Ramos (cell line): ENCODE results near the gene DAPK3.
"Not testable (repeated sequence)": the region's sequence is repeated elsewhere in the genome, so short reads cannot be mapped to it uniquely, and the experiment has no call there.

ENCODE experiments used
- in situ Hi-C: fragments of 300-500 bp; cut with MboI; formaldehyde crosslinking; loops from one replicate; pipeline ENCODE4 v1.14.3; 2022; ENCODE audit warnings: low sequenced_read_pairs; ENCODE audit not compliant: unreplicated experiment

The DAPK3 gene

GRCh38 chr19:3961007-3961406, 9.9 kb downstream of the DAPK3 start:
- in situ Hi-C loops = no loop called here

GRCh38 chr19:3959766-3960131, 11.2 kb downstream of the DAPK3 start:
- in situ Hi-C loops = no loop called here

- in situ Hi-C loops = no loop called here
These were observed 11.8 kb downstream of the DAPK3 start for GRCh38 chr19:3958836-3959765.

GRCh38 chr19:3955688-3956087, 15.2 kb downstream of the DAPK3 start:
- in situ Hi-C loops = no loop called here

GRCh38 chr19:3955276-3955675, 15.6 kb downstream of the DAPK3 start:
- in situ Hi-C loops = not testable (repeated sequence)

GRCh38 chr19:3954107-3954506, 16.8 kb downstream of the DAPK3 start:
- in situ Hi-C loops = no loop called here

GRCh38 chr19:3952755-3953276, 18.1 kb downstream of the DAPK3 start:
- in situ Hi-C loops = not testable (repeated sequence)

GRCh38 chr19:3950871-3951861, 19.7 kb downstream of the DAPK3 start:
- in situ Hi-C loops = no loop called here

- in situ Hi-C loops = no loop called here
These were observed 20.7 kb downstream of the DAPK3 start for GRCh38 chr19:3949997-3950859.

GRCh38 chr19:3949294-3949693, 21.6 kb downstream of the DAPK3 start:
- in situ Hi-C loops = no loop called here

- in situ Hi-C loops = not testable (repeated sequence)
These were observed 23.5 kb downstream of the DAPK3 start for GRCh38 chr19:3947316-3947933.

GRCh38 chr19:3945838-3946237, 25.1 kb downstream of the DAPK3 start:
- in situ Hi-C loops = no loop called here

- in situ Hi-C loops = no loop called here
These were observed 26.7 kb downstream of the DAPK3 start for GRCh38 chr19:3944018-3944721.

- in situ Hi-C loops = no loop called here
These were observed 28.0 kb downstream of the DAPK3 start for GRCh38 chr19:3942790-3943409.

- in situ Hi-C loops = not testable (repeated sequence)
These were observed 32.5 kb downstream of the DAPK3 start for GRCh38 chr19:3938300-3938950.

- in situ Hi-C loops = no loop called here
These were observed 34.1 kb downstream of the DAPK3 start for GRCh38 chr19:3936506-3937442.
